Colonic mucosa (tissue), 4 donors: Measurements from ENCODE around the gene MAP2K4. TPM values are rescaled to one million over a fixed set of nuclear protein-coding genes. Genes with fewer than 3 reads are reported as not detected.

Source experiments
- DNase-seq: peaks from one replicate; pipeline ENCODE4 v3.0.0-alpha.2; 2020
- H3K27ac ChIP-seq: fragments of 200-600 bp; one replicate; pipeline ENCODE4 v1.8.0; 2021
- H3K27me3 ChIP-seq: fragments of 200-600 bp; one replicate; pipeline ENCODE4 v1.8.0; 2021
- H3K36me3 ChIP-seq: fragments of 200-600 bp; one replicate; pipeline ENCODE4 v1.8.0; 2021
- H3K4me1 ChIP-seq: fragments of 200-600 bp; one replicate; pipeline ENCODE4 v1.8.0; 2021; ENCODE audit warnings: mild to moderate bottlenecking
- H3K4me3 ChIP-seq: fragments of 200-600 bp; one replicate; pipeline ENCODE4 v1.8.0; 2021
- H3K9ac ChIP-seq, 2 donors: one replicate each; pipeline ENCODE4 v1.7.0; 2013; ENCODE audit warnings: control low read depth in 2 of 2, low read depth in 2 of 2, low read length in 2 of 2
- H3K9me3 ChIP-seq: fragments of 200-600 bp; one replicate; pipeline ENCODE4 v1.8.0; 2021
- CTCF ChIP-seq: fragments of 200-600 bp; IDR thresholded peaks from one replicate; pipeline ENCODE4 v1.8.0; 2022; ENCODE audit warnings: antibody characterized with exemption, mild to moderate bottlenecking
- intact Hi-C: fragments of 100-400 bp; cut with DNase I; formaldehyde crosslinking; loops from one replicate; pipeline ENCODE4 v1.14.1; 2022
- total RNA-seq, 2 donors: library from RNA; stranded (reverse); fragmentation: NEBNext Ultra II Directional in 1 of 2; extraction: Animal tissue kit (Norgen Biotek cat#: 25700) in 1 of 2; gene quantifications; one replicate each; pipeline ENCODE4 v1.2.1, GENCODE V29; 2021
- donor health status: healthy.
- donor health status: DM: no; HTN: no; CAD: no.
- donor health status: DM: no; HTN: no; CAD: no.

Gene MAP2K4
- total RNA-seq, 2 donors from 2014 or later = 25.3 to 36.0 TPM

- Histone ChIP-seq H3K36me3 (no peaks in the 10 kb centered on the region), H3K27ac (no peak overlapping the region), H3K9ac (no peak overlapping the region), H3K4me1 (no peaks in the 10 kb centered on the region), H3K9me3 (no peaks in the 10 kb centered on the region), H3K4me3 (no peak overlapping the region), H3K27me3 (no peaks in the 10 kb centered on the region)
- TF ChIP-seq CTCF = no peak
- intact Hi-C loops = no loop called here
- no peak for DNase-seq
Observed at GRCh38 chr17:12085076-12085949, 64.6 kb downstream of the MAP2K4 start.

GRCh38 chr17:12088035-12088434, 67.4 kb downstream of the MAP2K4 start:
- Histone ChIP-seq H3K9ac (no peak overlapping the region), H3K4me1 (no peaks in the 10 kb centered on the region), H3K27ac (no peak overlapping the region), H3K27me3 (no peaks in the 10 kb centered on the region), H3K9me3 (no peaks in the 10 kb centered on the region), H3K4me3 (no peak overlapping the region), H3K36me3 (no peaks in the 10 kb centered on the region)
- no peak for TF ChIP-seq CTCF
- no peak for DNase-seq
- intact Hi-C loops = no loop called here

GRCh38 chr17:12089809-12090384, 69.2 kb downstream of the MAP2K4 start:
- H3K9me3 ChIP-seq = no peaks in the 10 kb centered on the region
- TF ChIP-seq CTCF = no peak
- intact Hi-C loops = no loop called here

GRCh38 chr17:12094336-12094735, 73.7 kb downstream of the MAP2K4 start:
- no peak for TF ChIP-seq CTCF

More at GRCh38 chr17:12089809-12090384, 69.2 kb downstream of the MAP2K4 start:
- Histone ChIP-seq H3K4me3 (no peak overlapping the region), H3K36me3 (no peaks in the 10 kb centered on the region), H3K27me3 (no peaks in the 10 kb centered on the region), H3K27ac (no peak overlapping the region), H3K9ac (no peak overlapping the region), H3K4me1 (no peaks in the 10 kb centered on the region)
- DNase-seq = no peak

GRCh38 chr17:12095522-12095921, 74.8 kb downstream of the MAP2K4 start:
- Histone ChIP-seq H3K9me3 (no peaks in the 10 kb centered on the region), H3K27ac (no peak overlapping the region), H3K4me1 (no peaks in the 10 kb centered on the region), H3K27me3 (no peaks in the 10 kb centered on the region), H3K36me3 (no peaks in the 10 kb centered on the region), H3K9ac (no peak overlapping the region), H3K4me3 (no peak overlapping the region)
- no peak for DNase-seq
- TF ChIP-seq CTCF = no peak
- intact Hi-C loops = no loop called here

More at GRCh38 chr17:12094336-12094735, 73.7 kb downstream of the MAP2K4 start:
- intact Hi-C loops = no loop called here
- Histone ChIP-seq H3K9ac (no peak overlapping the region), H3K27me3 (no peaks in the 10 kb centered on the region), H3K27ac (no peak overlapping the region), H3K4me1 (no peaks in the 10 kb centered on the region), H3K9me3 (no peaks in the 10 kb centered on the region), H3K4me3 (no peak overlapping the region), H3K36me3 (no peaks in the 10 kb centered on the region)
- DNase-seq = no peak
